CD4-positive, alpha-beta T cell treated with Interferon gamma for 1 hour (primary cell): ENCODE measurements around the gene KRT28.
"Not testable (repeated sequence)": the region's sequence is repeated elsewhere in the genome, so short reads cannot be mapped to it uniquely, and the experiment has no call there.

Experiments
- DNase-seq: peaks from one replicate; pipeline ENCODE4 v3.0.0-alpha.2; 2020

The KRT28 gene

GRCh38 chr17:40818733-40819527, 19.2 kb upstream of the KRT28 start:
- peak; percentile 86 for DNase-seq

GRCh38 chr17:40818343-40818732, 18.6 kb upstream of the KRT28 start:
- DNase-seq: no peak

GRCh38 chr17:40817103-40817682, 17.4 kb upstream of the KRT28 start:
- DNase-seq: no peak

DNA sequence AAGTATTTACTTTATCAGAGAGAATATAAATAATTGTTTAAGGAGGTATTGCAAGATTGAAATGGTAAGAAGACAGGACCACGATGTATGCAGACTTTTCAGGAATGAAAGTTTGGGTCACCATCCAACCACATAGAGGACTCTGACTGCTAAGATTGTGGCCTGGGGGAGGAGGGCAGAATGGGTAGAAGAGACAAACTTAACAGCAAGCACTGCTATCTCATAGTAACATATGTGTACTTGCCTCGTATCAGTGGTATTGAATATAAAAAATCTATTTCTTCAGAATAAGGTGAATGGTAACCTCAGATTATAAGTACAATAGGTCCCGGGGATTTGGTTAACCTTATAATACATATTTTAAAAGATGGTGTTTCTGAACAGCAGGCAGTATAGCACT, 16.8 kb upstream of the KRT28 start:
- no peak for DNase-seq

DNA sequence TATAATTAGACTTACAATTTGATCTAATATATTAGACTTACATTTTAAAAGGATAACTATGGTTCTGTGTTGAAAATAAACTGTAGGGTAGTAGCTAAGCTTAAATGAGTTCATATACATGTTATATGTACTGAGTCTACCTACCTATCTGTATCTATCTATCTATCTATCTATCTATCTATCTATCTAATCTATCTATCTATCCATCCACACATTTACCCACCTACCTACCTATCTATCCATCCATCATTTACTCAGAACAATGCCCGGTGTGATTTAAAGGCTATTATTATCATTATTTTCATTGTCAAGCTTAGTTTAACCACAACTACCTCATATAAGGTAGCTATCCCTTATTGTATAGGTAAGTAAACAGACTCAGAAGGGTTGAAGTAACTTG, 15.6 kb upstream of the KRT28 start:
- no peak for DNase-seq

GRCh38 chr17:40814657-40815056, 14.9 kb upstream of the KRT28 start:
- DNase-seq: not testable (repeated sequence)

GRCh38 chr17:40813804-40814203, 14.0 kb upstream of the KRT28 start:
- no peak for DNase-seq

DNA sequence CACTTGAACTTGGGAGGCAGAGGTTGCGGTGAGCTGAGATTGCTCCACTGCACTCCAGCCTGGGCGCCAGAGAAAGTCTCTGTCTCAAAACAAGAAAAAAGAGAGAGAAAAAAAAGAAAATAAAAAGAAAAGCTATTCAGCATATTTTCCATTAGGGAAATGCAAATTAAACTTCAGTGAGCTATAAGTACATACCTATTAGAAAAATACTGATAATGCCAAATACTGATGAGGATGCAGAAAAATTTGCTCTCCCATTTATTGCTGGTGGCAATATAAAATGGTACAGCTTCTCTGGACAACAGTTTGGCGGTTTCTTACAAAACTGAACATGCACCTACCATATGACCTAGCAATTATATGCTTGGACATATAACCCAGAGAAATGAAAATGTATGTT, 12.9 kb upstream of the KRT28 start:
- DNase-seq: no peak

GRCh38 chr17:40810494-40810893, 10.7 kb upstream of the KRT28 start:
- DNase-seq: no peak

- no peak for DNase-seq
Observed at GRCh38 chr17:40809721-40810421, 10.1 kb upstream of the KRT28 start.

- no peak for DNase-seq
Observed at GRCh38 chr17:40806131-40806530, 6.4 kb upstream of the KRT28 start.

DNA sequence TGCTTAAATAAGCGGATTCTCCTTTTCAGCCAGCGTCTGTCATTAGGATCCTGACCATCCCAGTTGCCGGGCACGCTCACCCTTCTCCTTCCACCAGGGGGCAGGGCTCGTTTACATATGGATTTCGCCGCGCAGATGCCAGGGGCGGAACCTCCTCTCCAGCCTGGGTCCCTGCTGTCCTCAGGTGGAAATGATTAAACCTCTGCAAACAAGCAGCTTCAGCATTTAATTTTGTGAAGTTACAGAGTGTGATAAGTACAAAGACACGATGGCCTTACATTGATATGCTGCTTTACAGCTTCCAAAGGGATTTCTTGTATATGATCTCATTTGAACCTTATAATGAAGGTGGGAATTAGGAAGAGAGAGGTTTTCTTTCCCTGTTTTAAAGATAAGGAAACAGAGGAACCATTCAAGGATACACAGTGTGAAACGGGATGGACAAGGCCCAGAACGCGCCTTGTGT, 3.9 kb upstream of the KRT28 start:
- DNase-seq: peak; percentile 62

DNA sequence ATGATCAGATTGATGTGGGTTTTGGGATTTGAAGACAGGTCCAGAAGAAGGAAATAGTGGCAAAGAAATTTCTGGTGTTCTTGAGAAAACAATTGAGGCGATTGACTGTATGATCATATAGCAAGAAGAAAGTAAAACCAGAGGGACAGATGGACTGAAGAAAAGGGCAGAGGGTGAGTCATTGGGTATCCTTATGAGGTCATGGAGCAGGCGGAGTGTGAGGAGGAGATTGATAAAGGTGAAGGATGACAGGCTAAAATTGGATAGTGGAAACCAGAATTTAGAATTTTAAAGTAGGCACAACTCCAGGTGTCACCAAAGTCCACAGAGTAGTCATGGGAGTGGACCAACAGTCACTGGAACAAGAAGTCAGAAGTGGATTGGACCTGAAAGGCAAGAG, 1.4 kb upstream of the KRT28 start:
- no peak for DNase-seq

- DNase-seq: no peak
Observed at GRCh38 chr17:40800381-40800780, 622 bp upstream of the KRT28 start.

GRCh38 chr17:40796846-40797245, 2.9 kb downstream of the KRT28 start:
- DNase-seq: no peak

DNA sequence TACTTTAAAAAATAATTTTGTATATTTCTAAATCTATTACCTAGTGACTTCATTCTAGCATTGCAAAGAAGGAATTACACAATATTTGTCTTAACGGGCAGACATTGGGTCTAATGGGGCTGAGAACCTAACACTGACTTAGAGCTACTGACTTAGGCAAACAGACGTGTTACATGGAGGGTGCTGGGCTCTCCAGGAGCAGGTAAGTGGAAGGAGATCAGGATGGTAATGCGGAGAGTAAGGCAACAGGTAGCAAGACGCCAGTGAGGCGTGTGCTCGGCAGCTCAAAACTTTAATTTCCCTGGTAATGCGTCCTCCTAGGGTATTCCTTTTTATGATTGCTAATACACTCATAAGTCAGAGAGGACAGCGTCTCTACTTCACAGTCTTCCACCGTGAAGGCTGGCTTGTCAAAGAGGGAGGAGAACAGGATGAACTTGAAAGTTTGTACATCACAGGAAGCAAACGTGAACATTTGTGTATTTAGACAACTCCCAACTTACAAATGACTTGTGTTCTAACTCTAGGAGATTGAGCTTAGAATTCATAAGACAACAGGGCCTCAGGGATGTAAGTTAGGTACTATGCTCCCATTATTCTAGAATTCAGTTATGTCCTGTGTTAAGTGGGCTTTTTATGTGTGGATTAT, 4.6 kb downstream of the KRT28 start:
- no peak for DNase-seq

GRCh38 chr17:40794466-40794865, 5.3 kb downstream of the KRT28 start:
- DNase-seq: no peak

GRCh38 chr17:40793832-40794231, 5.9 kb downstream of the KRT28 start:
- no peak for DNase-seq

DNA sequence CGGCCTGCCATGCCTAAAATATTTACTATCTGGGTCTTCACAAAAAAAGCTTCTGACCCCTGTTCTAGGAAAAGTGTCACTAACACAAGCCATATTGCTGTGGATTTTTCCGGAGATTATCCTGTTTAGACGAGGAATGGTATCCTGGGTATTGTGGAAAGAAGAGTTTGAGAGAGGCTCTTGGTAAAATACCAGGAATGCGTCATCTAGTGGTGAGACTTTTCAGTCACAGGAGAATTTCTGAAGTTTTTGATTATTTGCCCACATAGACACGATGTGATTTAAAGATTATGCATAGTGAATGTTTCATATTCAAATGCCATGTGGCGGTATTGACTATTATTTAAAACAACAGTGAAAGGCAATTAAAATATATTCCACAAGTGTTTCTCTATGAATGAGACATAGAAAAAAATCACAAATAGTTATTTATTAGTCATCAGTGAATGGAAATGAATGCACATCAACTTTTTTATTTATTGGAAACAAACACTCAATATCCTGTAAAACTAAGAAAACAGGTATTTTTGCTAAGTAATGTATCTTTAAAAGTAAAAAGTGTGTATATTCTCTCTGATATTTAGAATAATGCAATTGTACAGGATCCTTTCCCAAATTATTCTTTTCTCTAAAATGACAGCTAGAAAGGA, 7.8 kb downstream of the KRT28 start:
- no peak for DNase-seq

- DNase-seq: no peak
Observed at GRCh38 chr17:40791111-40791510, 8.6 kb downstream of the KRT28 start.

GRCh38 chr17:40782450-40782849, 17.3 kb downstream of the KRT28 start, which contains the start of gene KRT27:
TSS of gene KRT27 (minus strand) at chr17:40782550. CDS start at chr17:40782493, 57 bp downstream.
- no peak for DNase-seq

GRCh38 chr17:40779181-40779909, 20.4 kb downstream of the KRT28 start:
- DNase-seq: no peak
